ENCODE data around the gene ARHGAP26. TPM values are rescaled to one million over a fixed set of nuclear protein-coding genes. Genes with fewer than 3 reads are reported as not detected.

ARHGAP26 gene
- total RNA-seq, 1 experiment from 2014 or later: 34.5 TPM

GRCh38 chr5:143244990-143245389, 474.8 kb downstream of the ARHGAP26 start:
- H3K27ac ChIP-seq (ENCODE audit: low read depth, low read length): peak overlapping the region; percentile 77
- BruUV-seq (replicated peaks): no TSS peak
- DNase-seq (ENCODE audit: low read depth, low spot score) (no peak), ATAC-seq (no peak)
- H3K9ac ChIP-seq (ENCODE audit: low read length): peak overlapping the region; percentile 26; the same call in 1 of the 2 replicates
- H3K4me3 ChIP-seq (replicated peaks in 1 of 2; ENCODE audit: low read depth in 1 of 2, low read length in 2 of 2): no peak overlapping the region
- H2AFZ ChIP-seq (ENCODE audit: low read depth, low read length, poor library complexity, severe bottlenecking): peak overlapping the region; percentile 42
- H3K27me3 ChIP-seq (ENCODE audit: insufficient read depth, low read length): no peaks in the 10 kb centered on the region
- TF ChIP-seq POLR2AphosphoS5 (IDR thresholded peaks at IDR 0.05; ENCODE audit: low read depth, low read length) (no peak), SP1 (IDR thresholded peaks at IDR 0.05; ENCODE audit: low read depth) (no peak), CTCF (IDR thresholded peaks at IDR 0.05 in 2 of 3, conservative IDR thresholded peaks at IDR 0.05 in 1 of 3; ENCODE audit: borderline replicate concordance in 1 of 3, insufficient read depth in 1 of 3, low read depth in 2 of 3, low read length in 2 of 3) (no peak), ZFX (IDR thresholded peaks at IDR 0.05) (no peak), JUND (IDR thresholded peaks at IDR 0.05) (no peak), EZH2phosphoT487 (IDR thresholded peaks at IDR 0.05; ENCODE audit: borderline replicate concordance) (no peak), RAD21 (IDR thresholded peaks at IDR 0.05; ENCODE audit: low read depth) (no peak), ELF1 (IDR thresholded peaks at IDR 0.05; ENCODE audit: borderline replicate concordance, low read depth) (no peak), POLR2A (IDR thresholded peaks at IDR 0.05; ENCODE audit: borderline replicate concordance, extremely low read depth, insufficient read depth, insufficient read length) (no peak), YY1 (IDR thresholded peaks at IDR 0.05; ENCODE audit: extremely low read depth, insufficient replicate concordance, low read depth, low read length) (no peak), MAX (IDR thresholded peaks at IDR 0.05) (no peak), SRF (IDR thresholded peaks at IDR 0.05; ENCODE audit: low read depth) (no peak), CBX3 (IDR thresholded peaks at IDR 0.05; ENCODE audit: low read depth) (no peak), EZH2 (IDR thresholded peaks at IDR 0.05) (no peak), FOSL1 (IDR thresholded peaks at IDR 0.05; ENCODE audit: low read depth) (no peak), SIN3A (IDR thresholded peaks at IDR 0.05; ENCODE audit: low read depth) (no peak)
- H3K4me1 ChIP-seq (ENCODE audit: control insufficient read depth in 1 of 2, insufficient read depth in 2 of 2, low read length in 2 of 2): peaks cover 54 to 82% of the 10 kb centered on the region in 2 experiments
- intact Hi-C loops (cut with micrococcal nuclease): loop anchor here (2.0 kb wide), 1 partner anchor 158 kb away; the partner anchor contains the start of gene NR3C1
- ChIA-PET POLR2A (no interaction called here), CTCF (no interaction called here), RAD21 (ENCODE audit: low non-redundant PET in 1 of 2, low total read pairs in 2 of 2, uncharacterized antibody in 2 of 2, unreplicated experiment in 2 of 2) (no interaction called here)
- H3K9me2 ChIP-seq (ENCODE audit: insufficient read depth): no peaks in the 10 kb centered on the region
- H4K20me1 ChIP-seq (ENCODE audit: insufficient read depth): no peaks in the 10 kb centered on the region
- H3K36me3 ChIP-seq (ENCODE audit: control insufficient read depth in 1 of 2, insufficient read depth in 2 of 2, low read length in 2 of 2): no peaks in the 10 kb centered on the region
- no peaks in the 10 kb centered on the region; a peak in 1 of 4 replicates for H3K9me3 ChIP-seq (ENCODE audit: control insufficient read depth in 1 of 2, insufficient read depth in 1 of 2, low read depth in 1 of 2, low read length in 2 of 2)
- peak overlapping the region; percentile 81 for H3K4me2 ChIP-seq (ENCODE audit: low read length)
- no peaks in the 10 kb centered on the region for H3K79me2 ChIP-seq (ENCODE audit: insufficient read depth, low read length)
